Ishikawa (cell line): ENCODE measurements around the gene MMP2.

ENCODE experiments used
- EGR1 ChIP-seq: IDR thresholded peaks from 2 replicates; pipeline ENCODE4 v1.6.1; 2012
- EP300 ChIP-seq: IDR thresholded peaks from 2 replicates; pipeline ENCODE4 v1.6.1; 2012; ENCODE audit warnings: borderline replicate concordance
- RAD21 ChIP-seq: IDR thresholded peaks from 2 replicates; pipeline ENCODE4 v1.6.1; 2012; ENCODE audit warnings: low read depth
- TAF1 ChIP-seq: IDR thresholded peaks from 2 replicates; pipeline ENCODE4 v1.6.1; 2012; ENCODE audit warnings: low read depth, mild to moderate bottlenecking
- TCF12 ChIP-seq: IDR thresholded peaks from 2 replicates; pipeline ENCODE4 v1.6.1; 2012; ENCODE audit warnings: low read depth
- ZBTB7A ChIP-seq: IDR thresholded peaks from 2 replicates; pipeline ENCODE4 v1.6.1; 2012; ENCODE audit warnings: low read depth

DNA sequence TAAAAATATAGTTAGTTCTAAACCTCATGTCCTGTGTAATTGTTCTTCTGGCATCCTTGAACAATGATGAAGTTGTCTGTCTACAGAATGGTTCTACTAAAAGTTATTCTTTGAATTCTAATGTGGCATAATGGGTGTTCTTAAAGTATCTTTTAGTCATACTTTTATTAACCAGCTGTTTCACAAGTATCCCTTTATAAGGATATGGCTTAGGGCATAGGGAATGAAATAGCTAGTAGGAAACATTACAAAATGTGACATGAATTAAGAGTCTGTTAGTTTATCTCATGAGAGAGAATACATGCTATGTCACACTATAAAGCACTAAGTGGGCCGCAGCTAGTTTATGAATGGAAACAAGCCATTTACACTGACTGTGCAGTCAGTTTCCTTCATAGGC is 61.2 kb downstream of the MMP2 start:
- TF ChIP-seq EGR1 (no peak), RAD21 (no peak), TCF12 (no peak), ZBTB7A (no peak), TAF1 (no peak), EP300 (no peak)
